ENCODE data around the gene PECR. TPM values are rescaled to one million over a fixed set of nuclear protein-coding genes. Genes with fewer than 3 reads are reported as not detected.

Gene PECR
- total RNA-seq, 2 experiments from 2014 or later: 9.1 to 10.3 TPM

Other genes with a start within 250 kb of the PECR start
- gene MREG, start 68.3 kb downstream of the PECR start, total RNA-seq: 1 to 10 TPM; 1.8 to 2.8 TPM
- under 1 TPM; 0.27 to 0.53 TPM for gene TMEM169, start 110 bp upstream of the PECR start, total RNA-seq
- gene XRCC5, start 27.5 kb upstream of the PECR start, total RNA-seq: 100 to 1,000 TPM; 126 to 129 TPM

Data from CD4-positive, alpha-beta T cell (primary cell).